Measurements from ENCODE around the gene SLC1A2. TPM values are rescaled to one million over a fixed set of nuclear protein-coding genes. Genes with fewer than 3 reads are reported as not detected.

The SLC1A2 gene
- total and polyA plus RNA-seq, 2 experiments from 2014 or later = 0.70 to 2.8 TPM

DNA sequence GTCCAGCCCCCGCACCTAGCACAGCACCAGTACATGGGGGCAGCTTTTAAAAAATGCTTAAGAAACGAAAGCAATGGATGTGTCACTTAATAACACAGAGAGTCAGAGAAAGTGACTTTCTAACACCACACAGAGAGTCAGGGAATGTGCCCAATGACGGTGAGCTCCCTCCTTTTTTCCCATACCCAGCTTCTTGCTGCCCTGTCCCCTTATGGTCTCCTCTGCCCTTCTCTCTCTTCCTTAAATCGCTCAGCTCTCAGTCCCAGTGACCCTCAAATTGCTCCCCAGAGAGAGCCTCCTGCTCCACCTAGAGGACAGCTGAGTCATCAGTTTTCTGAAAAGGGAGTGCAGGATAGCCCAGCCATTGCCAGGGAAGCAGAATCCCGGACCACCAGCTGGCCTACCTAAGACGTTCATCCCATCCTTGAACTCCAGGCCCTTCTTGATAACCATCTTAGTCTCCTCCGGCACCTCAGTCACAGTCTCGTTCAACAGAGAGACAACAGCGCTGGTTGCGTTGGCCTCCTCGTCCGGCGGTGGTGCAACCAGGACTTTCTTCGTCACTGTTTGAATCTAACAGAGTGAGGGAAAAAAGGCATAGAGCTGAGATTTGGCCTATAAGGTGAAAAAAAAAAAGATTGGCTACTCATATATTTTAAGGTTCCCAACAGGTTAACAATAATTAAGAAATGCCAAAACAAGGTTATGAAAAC lies 113.5 kb downstream of the SLC1A2 start (continued):
- TF ChIP-seq, protein P1, sequence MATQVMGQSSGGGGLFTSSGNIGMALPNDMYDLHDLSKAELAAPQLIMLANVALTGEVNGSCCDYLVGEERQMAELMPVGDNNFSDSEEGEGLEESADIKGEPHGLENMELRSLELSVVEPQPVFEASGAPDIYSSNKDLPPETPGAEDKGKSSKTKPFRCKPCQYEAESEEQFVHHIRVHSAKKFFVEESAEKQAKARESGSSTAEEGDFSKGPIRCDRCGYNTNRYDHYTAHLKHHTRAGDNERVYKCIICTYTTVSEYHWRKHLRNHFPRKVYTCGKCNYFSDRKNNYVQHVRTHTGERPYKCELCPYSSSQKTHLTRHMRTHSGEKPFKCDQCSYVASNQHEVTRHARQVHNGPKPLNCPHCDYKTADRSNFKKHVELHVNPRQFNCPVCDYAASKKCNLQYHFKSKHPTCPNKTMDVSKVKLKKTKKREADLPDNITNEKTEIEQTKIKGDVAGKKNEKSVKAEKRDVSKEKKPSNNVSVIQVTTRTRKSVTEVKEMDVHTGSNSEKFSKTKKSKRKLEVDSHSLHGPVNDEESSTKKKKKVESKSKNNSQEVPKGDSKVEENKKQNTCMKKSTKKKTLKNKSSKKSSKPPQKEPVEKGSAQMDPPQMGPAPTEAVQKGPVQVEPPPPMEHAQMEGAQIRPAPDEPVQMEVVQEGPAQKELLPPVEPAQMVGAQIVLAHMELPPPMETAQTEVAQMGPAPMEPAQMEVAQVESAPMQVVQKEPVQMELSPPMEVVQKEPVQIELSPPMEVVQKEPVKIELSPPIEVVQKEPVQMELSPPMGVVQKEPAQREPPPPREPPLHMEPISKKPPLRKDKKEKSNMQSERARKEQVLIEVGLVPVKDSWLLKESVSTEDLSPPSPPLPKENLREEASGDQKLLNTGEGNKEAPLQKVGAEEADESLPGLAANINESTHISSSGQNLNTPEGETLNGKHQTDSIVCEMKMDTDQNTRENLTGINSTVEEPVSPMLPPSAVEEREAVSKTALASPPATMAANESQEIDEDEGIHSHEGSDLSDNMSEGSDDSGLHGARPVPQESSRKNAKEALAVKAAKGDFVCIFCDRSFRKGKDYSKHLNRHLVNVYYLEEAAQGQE (IDR thresholded peaks at IDR 0.05; ENCODE audit: unreplicated experiment) = no peak
- TF ChIP-seq EZH2phosphoT487 (IDR thresholded peaks at IDR 0.05; ENCODE audit: unreplicated experiment) (no peak), EZH2 (IDR thresholded peaks at IDR 0.05; ENCODE audit: low read depth, unreplicated experiment) (no peak)
- TF ChIP-seq, protein P2, sequence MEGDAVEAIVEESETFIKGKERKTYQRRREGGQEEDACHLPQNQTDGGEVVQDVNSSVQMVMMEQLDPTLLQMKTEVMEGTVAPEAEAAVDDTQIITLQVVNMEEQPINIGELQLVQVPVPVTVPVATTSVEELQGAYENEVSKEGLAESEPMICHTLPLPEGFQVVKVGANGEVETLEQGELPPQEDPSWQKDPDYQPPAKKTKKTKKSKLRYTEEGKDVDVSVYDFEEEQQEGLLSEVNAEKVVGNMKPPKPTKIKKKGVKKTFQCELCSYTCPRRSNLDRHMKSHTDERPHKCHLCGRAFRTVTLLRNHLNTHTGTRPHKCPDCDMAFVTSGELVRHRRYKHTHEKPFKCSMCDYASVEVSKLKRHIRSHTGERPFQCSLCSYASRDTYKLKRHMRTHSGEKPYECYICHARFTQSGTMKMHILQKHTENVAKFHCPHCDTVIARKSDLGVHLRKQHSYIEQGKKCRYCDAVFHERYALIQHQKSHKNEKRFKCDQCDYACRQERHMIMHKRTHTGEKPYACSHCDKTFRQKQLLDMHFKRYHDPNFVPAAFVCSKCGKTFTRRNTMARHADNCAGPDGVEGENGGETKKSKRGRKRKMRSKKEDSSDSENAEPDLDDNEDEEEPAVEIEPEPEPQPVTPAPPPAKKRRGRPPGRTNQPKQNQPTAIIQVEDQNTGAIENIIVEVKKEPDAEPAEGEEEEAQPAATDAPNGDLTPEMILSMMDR (conservative IDR thresholded peaks at IDR 0.05; ENCODE audit: low read depth in 2 of 2) = peak; percentile 70 to 83

DNA sequence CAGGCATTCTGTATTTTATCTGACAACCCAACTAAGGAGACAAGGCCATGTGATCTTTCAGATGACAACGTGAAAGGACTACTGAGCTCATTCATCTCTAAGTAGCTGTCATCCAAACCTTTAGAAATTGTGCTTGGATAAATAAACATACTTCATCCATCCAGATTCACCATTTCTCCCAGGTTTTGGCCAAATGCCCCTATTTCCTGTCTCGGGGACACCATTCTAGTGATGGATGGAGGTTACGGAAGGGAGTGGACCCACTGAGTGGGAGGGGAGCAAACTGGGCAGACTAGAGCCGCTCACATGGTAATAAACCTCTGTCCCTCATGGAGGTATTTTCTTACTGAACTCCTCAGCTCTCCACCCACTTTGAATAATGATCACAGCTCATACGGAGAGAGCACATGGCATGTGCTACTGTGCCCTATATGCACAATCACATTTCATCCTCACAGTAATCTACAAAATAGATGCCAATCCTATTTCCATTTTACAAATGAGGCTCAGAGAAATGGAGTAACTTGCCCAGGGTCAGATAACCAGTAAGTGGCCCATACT lies 114.4 kb downstream of the SLC1A2 start:
- no peak overlapping the region for H2AFZ ChIP-seq
- DNase-seq (ENCODE audit: low spot score) (no peak), ATAC-seq (no peak)
- H3K36me3 ChIP-seq (ENCODE audit: insufficient read depth) = no peaks in the 10 kb centered on the region
- H3K79me2 ChIP-seq (replicated peaks; ENCODE audit: insufficient read depth) = no peaks in the 10 kb centered on the region
- Mint-ChIP-seq H3K27ac (no peak overlapping the region), H3K36me3 (ENCODE audit: low read depth) (no peaks in the 10 kb centered on the region), H3K9me3 (no peaks in the 10 kb centered on the region), H3K4me1 (peaks cover 3% of the 10 kb centered on the region; the same call in 2 of the 3 replicates), H3K27me3 (ENCODE audit: insufficient read depth, low read depth, poor library complexity) (peaks cover 6% of the 10 kb centered on the region), H3K4me3 (no peak overlapping the region)
- no peak overlapping the region for H3K4me2 ChIP-seq
- no peak overlapping the region for H3K4me3 ChIP-seq
- H3F3A ChIP-seq (replicated peaks; ENCODE audit: low read depth) = no peaks in the 10 kb centered on the region
- H3K9me2 ChIP-seq (ENCODE audit: insufficient read depth) = no peaks in the 10 kb centered on the region
- no peaks in the 10 kb centered on the region for H4K20me1 ChIP-seq (replicated peaks; ENCODE audit: insufficient read depth)
- no peak overlapping the region for H3K27ac ChIP-seq (ENCODE audit: low read depth)
- H3K4me1 ChIP-seq (ENCODE audit: insufficient read depth) = no peaks in the 10 kb centered on the region
- H3K27me3 ChIP-seq (ENCODE audit: insufficient read depth) = no peaks in the 10 kb centered on the region
- TF ChIP-seq EZH2 (IDR thresholded peaks at IDR 0.05; ENCODE audit: low read depth, unreplicated experiment) = no peak
- TF ChIP-seq STAT1 (IDR thresholded peaks at IDR 0.05; ENCODE audit: unreplicated experiment) = no peak
- TF ChIP-seq NANOG (IDR thresholded peaks at IDR 0.05; ENCODE audit: borderline replicate concordance) = no peak
- TF ChIP-seq, protein P1 (IDR thresholded peaks at IDR 0.05; ENCODE audit: unreplicated experiment) = no peak
- no peak for TF ChIP-seq CREB1 (CRISPR knock-in tag; IDR thresholded peaks at IDR 0.05; ENCODE audit: low read depth)
- no peak for TF ChIP-seq EZH2phosphoT487 (IDR thresholded peaks at IDR 0.05; ENCODE audit: unreplicated experiment)
- TF ChIP-seq, protein P3, sequence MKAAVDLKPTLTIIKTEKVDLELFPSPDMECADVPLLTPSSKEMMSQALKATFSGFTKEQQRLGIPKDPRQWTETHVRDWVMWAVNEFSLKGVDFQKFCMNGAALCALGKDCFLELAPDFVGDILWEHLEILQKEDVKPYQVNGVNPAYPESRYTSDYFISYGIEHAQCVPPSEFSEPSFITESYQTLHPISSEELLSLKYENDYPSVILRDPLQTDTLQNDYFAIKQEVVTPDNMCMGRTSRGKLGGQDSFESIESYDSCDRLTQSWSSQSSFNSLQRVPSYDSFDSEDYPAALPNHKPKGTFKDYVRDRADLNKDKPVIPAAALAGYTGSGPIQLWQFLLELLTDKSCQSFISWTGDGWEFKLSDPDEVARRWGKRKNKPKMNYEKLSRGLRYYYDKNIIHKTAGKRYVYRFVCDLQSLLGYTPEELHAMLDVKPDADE (IDR thresholded peaks at IDR 0.05) = no peak
- no peak for TF ChIP-seq JUNB (IDR thresholded peaks at IDR 0.05; ENCODE audit: unreplicated experiment)

Measured in GM23338 (cell line).